Activated naive CD8-positive, alpha-beta T cell treated with anti-CD3 and anti-CD28 coated beads for 36 hours (primary cell): ENCODE results near the gene HMGB3. TPM values are rescaled to one million over a fixed set of nuclear protein-coding genes. Genes with fewer than 3 reads are reported as not detected.
"Not testable (repeated sequence)": the region's sequence is repeated elsewhere in the genome, so short reads cannot be mapped to it uniquely, and the experiment has no call there.

ENCODE experiments used
- DNase-seq: peaks from one replicate; pipeline ENCODE4 v3.0.0; 2021
- H3K27ac Mint-ChIP-seq: one replicate; pipeline ENCODE4 v1.8.0; 2022; ENCODE audit warnings: mild to moderate bottlenecking, moderate library complexity, mixed read lengths
- H3K27me3 Mint-ChIP-seq: one replicate; pipeline ENCODE4 v1.8.0; 2022; ENCODE audit warnings: mild to moderate bottlenecking, mixed read lengths
- H3K36me3 Mint-ChIP-seq: one replicate; pipeline ENCODE4 v1.8.0; 2021; ENCODE audit warnings: mild to moderate bottlenecking, mixed read lengths
- H3K4me1 Mint-ChIP-seq: one replicate; pipeline ENCODE4 v1.8.0; 2021; ENCODE audit warnings: mixed read lengths
- H3K4me3 Mint-ChIP-seq: one replicate; pipeline ENCODE4 v1.8.0; 2022; ENCODE audit warnings: mild to moderate bottlenecking, moderate library complexity, mixed read lengths
- H3K9me3 Mint-ChIP-seq: one replicate; pipeline ENCODE4 v1.8.0; 2022; ENCODE audit warnings: mixed read lengths
- total RNA-seq, 2 experiments: library from RNA; stranded (reverse); gene quantifications; one replicate each; pipeline ENCODE4 v1.2.3, GENCODE V29; 2021

HMGB3 gene
- total RNA-seq, 2 experiments from 2014 or later, result 31.9 to 34.3 TPM

DNA sequence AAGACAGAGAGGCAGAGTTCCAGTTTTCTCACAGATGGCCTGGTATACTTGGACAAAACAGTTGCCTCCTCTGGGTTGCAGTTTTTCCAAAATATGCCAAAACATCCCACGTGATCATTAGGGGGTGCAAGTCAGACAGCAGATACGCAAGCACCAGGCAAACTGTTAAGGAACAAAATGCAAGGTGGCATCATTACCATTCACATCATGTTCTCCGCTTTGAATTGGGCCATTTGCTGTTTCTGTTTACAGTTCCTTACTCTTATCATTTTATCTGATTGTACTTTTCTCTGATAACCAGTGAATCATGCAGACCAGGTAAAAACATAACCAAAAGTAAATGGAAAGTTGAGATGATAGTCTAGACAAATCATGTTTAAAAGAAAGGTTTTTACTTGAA lies 16.4 kb upstream of the HMGB3 start:
- DNase-seq, result no peak
- no peak overlapping the region for H3K27ac Mint-ChIP-seq
- no peaks in the 10 kb centered on the region for H3K36me3 Mint-ChIP-seq
- no peaks in the 10 kb centered on the region for H3K4me1 Mint-ChIP-seq
- H3K4me3 Mint-ChIP-seq, result no peak overlapping the region
- H3K27me3 Mint-ChIP-seq, result no peaks in the 10 kb centered on the region
- H3K9me3 Mint-ChIP-seq, result no peaks in the 10 kb centered on the region

DNA sequence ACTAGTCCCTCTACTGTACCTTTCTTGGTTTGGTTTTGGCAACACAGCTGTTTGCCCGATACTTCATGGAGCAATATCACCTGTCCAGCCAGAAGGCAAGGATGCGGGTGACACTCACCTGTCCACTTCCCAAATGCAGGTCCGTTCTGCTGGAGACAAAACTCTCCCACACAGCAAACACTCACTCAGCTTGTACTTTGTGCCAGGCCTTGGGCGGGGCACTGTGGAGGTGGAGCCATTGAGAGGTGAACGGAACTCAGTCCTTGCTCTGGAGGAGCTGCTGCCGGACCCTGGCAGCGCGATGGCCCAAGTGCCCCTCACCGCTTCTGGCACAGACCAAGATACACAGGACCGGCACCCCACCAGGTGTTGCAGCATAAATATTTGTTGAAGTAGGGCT lies 15.3 kb upstream of the HMGB3 start:
- H3K27ac Mint-ChIP-seq, result no peak overlapping the region
- H3K4me3 Mint-ChIP-seq, result no peak overlapping the region
- no peaks in the 10 kb centered on the region for H3K36me3 Mint-ChIP-seq
- H3K4me1 Mint-ChIP-seq, result no peaks in the 10 kb centered on the region
- H3K27me3 Mint-ChIP-seq, result peaks cover 2% of the 10 kb centered on the region
- no peak for DNase-seq
- no peaks in the 10 kb centered on the region for H3K9me3 Mint-ChIP-seq

DNA sequence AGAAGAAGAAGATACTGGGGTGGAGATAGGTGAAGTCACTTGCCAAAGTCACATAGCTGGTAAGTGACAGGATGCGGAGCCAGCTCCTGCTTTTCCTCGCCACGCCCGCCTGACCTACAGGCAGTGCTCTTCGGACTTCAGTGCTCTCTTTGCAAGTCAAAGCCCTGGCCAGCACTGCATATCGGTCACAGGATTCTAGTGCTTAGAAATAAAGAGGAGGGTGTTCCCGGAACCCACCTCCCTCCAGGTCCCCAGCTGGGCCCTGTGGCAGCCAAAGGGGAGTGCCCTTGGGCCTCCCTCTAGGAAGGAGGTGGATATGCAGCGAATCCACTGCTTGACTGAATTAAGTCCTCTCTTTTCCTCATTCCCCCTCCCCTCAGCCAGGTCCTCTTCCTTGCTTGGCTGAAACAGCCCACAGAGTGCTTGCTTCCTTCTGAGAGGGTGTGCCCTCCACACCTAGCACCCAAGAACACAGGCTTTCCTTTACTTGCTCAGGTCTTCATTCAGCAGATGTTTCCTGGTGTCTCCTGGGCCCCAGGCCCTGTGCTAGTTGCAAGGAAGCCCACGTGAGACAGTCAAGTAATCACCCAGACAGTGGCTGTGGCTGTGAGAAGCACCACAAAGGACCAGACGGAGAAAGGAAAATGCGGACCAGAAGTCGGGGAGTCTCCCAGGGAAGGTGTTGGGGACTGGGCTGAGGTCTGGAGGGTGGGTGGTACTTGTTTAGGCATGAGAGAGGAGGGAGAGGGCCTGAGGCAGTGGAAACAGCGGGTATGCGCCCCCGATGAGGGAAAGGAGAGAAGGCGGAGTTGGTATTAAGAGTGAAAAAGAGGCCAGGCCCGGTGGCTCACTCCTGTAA lies 14.0 kb upstream of the HMGB3 start:
- Mint-ChIP-seq H3K9me3 (no peaks in the 10 kb centered on the region), H3K27ac (no peak overlapping the region), H3K36me3 (no peaks in the 10 kb centered on the region), H3K4me1 (no peaks in the 10 kb centered on the region), H3K4me3 (no peak overlapping the region), H3K27me3 (peaks cover 7% of the 10 kb centered on the region)
- no peak for DNase-seq

DNA sequence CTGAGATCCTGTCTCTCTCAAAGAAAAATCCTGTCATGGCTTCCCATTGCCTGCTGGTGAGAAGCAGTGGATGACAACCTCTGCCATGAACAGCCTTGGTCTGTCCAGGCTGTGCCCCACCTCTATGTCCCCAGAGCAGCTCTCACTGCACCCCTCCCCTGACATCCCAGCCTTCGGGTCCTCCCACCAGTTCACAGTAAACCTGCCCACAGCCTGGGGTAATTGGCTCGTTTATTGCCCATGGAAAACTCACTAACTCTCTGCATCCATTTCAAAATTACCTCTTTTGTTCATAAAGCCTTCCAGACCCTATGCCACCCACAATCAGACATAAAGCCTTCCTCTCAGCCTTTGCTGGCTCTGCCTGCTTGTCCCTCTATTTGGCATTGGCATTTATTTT lies 10.7 kb upstream of the HMGB3 start:
- H3K27ac Mint-ChIP-seq, result no peak overlapping the region
- H3K27me3 Mint-ChIP-seq, result peaks cover 7% of the 10 kb centered on the region
- peaks cover 2% of the 10 kb centered on the region for H3K4me1 Mint-ChIP-seq
- no peak overlapping the region for H3K4me3 Mint-ChIP-seq
- no peak for DNase-seq
- H3K36me3 Mint-ChIP-seq, result no peaks in the 10 kb centered on the region
- no peaks in the 10 kb centered on the region for H3K9me3 Mint-ChIP-seq

DNA sequence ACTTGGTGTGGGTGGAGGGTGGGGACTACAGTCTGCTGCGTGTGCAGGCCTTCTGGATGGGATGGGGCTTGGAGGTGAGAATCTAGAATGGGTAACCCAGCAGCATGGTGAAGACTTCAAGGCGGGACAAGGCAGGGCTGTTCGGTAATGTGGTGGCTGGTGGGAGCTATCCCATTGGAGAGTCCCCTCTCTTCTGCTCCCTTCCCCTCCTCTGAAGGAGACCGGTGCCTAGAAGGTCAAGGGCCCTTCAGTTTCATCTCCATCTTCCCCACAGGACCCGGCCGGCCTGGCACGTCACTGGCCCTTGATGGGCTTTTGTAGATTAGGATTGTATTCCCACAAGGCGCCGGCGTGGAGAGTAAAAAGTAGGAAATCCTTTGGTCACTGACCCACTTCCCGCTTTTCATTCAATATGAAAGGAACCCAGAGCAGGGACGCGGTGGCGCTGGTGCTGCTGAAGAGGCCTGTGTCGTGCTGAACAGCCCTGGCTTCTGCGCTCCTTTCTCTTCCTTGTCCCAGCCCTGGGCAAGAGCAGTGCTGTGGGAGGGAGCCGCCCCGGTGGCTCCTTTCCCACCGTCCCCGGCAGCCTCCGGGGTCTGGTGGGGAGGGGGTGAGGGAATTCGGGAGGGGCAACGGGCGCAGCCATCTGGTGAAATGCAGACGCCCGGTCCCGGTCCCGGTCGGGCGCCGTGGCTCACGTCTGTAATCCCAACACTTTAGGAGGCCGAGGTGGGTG lies 7.3 kb upstream of the HMGB3 start:
- Mint-ChIP-seq H3K27ac (no peak overlapping the region), H3K4me1 (peaks cover 2% of the 10 kb centered on the region), H3K9me3 (no peaks in the 10 kb centered on the region), H3K36me3 (no peaks in the 10 kb centered on the region), H3K4me3 (no peak overlapping the region), H3K27me3 (peaks cover 7% of the 10 kb centered on the region)
- DNase-seq, result no peak

DNA sequence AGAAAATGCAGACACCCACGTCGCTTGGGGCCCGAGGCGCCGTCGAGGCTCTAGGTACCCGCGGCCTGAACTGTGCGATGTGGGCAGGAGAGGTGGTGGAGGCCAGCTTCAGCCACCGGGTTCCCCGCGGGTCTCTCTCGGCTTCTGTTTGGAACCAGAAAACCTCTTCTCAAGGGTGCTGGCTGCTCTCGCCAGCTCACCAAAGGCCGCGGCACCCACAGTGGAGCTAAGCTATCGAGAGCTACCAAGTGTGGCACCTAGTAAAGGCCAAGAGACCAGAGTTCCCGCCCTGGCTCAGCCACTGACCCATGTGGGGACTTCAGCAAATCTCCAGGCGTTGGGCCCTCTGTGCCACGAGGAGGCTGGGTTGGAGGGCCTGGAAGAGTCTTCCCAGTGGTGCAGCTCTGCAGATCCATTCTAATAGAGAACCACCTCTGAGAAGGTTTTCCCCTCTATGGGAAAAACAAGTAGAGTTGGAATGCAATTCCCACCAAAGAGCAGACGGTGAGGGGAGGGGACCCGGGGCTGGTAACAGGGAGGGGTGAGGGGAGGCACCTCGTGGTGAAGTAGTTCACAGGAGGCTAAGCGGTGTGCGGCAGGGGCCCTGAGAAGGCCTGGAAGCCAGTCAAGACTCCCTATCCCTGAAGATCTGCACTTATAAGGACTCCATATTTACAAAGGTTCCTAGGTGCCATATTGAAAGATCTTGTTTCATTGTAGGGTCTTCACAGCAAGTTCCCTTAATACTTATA lies 5.5 kb upstream of the HMGB3 start:
- DNase-seq, result no peak
- Mint-ChIP-seq H3K27ac (no peak overlapping the region), H3K4me1 (peaks cover 2% of the 10 kb centered on the region), H3K36me3 (no peaks in the 10 kb centered on the region), H3K4me3 (no peak overlapping the region), H3K9me3 (no peaks in the 10 kb centered on the region), H3K27me3 (peaks cover 20% of the 10 kb centered on the region)

DNA sequence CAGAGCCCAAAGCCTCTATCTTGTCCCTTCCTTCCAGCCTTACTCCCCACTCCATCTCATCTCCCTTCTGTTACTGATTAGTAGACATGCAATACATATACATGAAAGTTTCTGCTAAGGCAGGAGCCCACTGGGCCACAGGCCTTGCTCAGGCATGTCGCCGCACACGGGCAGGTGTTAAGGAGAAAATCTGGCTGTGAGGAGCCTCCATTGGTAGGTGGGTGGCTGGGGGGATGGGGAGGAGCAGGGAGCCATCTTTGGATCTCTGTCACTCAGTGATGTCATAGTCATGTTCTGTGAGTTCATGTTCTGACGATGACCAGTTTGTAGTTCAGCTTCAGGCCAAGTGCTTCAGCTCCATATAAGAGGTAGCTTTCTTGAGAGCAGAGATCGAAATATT lies 2.9 kb upstream of the HMGB3 start:
- peaks cover 21% of the 10 kb centered on the region for H3K27me3 Mint-ChIP-seq
- H3K27ac Mint-ChIP-seq, result no peak overlapping the region
- H3K36me3 Mint-ChIP-seq, result no peaks in the 10 kb centered on the region

DNA sequence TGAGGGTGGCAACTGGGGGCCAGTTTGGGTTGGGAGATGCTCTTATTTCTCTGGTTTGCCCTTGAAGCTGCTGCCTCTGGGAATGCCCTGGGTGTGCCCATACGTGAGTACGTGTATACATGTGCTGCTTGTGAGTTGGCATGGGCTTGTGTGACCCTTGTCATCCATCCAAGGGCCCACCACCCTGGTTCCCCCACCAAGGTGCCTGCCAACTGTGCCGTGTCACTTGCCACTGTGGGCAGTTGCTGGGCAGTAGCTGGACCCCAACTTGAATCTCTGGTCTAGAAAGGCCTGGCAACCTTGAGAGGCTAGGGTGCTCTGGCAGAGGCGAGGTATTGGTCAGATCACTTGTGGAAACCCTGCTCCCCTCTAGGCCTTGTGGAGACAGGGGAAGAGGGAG lies 2.4 kb upstream of the HMGB3 start:
- no peak overlapping the region for H3K4me3 Mint-ChIP-seq
- H3K36me3 Mint-ChIP-seq, result peaks cover 2% of the 10 kb centered on the region
- H3K27me3 Mint-ChIP-seq, result peaks cover 26% of the 10 kb centered on the region
- peaks cover 3% of the 10 kb centered on the region for H3K4me1 Mint-ChIP-seq
- H3K27ac Mint-ChIP-seq, result no peak overlapping the region
- no peak for DNase-seq
- H3K9me3 Mint-ChIP-seq, result no peaks in the 10 kb centered on the region

More for the DNA sequence above, 2.9 kb upstream of the HMGB3 start:
- H3K4me3 Mint-ChIP-seq, result no peak overlapping the region
- H3K4me1 Mint-ChIP-seq, result peaks cover 6% of the 10 kb centered on the region
- DNase-seq, result no peak
- H3K9me3 Mint-ChIP-seq, result no peaks in the 10 kb centered on the region

DNA sequence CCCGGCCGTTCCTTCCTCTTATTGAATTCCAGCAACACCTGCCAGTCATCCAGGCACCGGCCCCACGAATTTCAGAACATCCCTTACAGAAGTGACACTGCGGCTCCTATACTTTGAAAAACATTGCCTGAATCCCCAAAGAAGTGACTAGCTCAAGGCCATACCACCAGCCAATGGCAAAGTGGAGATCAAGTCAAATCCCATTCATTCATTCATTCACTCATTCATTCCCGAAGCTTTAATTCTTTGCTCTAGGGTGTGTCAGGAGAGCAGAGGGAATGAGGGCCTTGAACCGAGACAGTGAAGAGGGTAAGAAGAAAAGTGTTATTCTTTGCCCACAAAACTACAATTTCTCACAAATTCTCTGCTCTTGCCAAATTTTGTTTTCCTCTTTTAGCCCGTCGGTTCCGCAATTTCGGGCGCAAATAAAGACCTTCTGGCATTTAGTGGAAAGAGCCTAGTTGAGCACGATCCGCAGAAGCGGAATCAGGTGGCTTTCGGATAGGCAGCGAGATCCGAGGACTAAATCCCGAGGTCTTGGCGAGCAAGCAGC lies 824 bp upstream of the HMGB3 start:
- peaks cover 3% of the 10 kb centered on the region for H3K4me1 Mint-ChIP-seq
- no peaks in the 10 kb centered on the region for H3K9me3 Mint-ChIP-seq
- no peak for DNase-seq
- peak overlapping the region; percentile 65 for H3K4me3 Mint-ChIP-seq
- H3K27ac Mint-ChIP-seq, result no peak overlapping the region
- peaks cover 6% of the 10 kb centered on the region for H3K36me3 Mint-ChIP-seq
- peaks cover 29% of the 10 kb centered on the region for H3K27me3 Mint-ChIP-seq

DNA sequence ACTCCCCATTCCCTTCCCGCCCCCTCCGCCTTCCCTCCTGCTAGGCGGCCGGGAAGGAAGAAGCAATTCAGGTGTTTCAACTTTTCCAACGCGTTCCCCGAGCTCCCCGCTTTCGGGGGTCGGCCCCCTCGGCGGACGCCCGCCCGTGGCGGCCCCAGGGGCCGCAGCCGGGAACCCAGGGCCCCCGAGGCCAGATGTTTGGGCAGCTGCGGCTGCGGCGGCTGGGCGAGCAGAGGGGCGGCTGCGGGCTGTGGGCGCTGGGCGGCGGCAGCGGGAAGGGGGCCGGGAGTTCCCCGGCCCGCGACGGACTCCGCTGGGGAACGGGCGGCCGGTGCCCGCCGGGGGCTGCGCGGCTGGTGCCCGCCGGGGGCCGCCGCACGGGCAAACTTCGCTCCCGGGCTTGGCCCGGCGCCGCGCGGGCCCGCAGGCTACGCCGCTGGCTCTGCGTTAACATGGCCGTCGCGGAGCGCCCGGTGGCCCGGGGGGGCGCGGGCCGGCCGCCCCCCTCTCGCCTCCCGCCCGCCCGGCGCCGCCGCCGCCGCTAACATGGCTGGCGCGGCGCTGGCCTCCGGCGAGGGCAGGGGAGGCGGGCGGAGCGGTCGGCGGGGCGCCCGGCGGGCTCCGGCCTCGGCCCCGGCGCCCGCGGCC lies 510 bp downstream of the HMGB3 start:
- Mint-ChIP-seq H3K4me1 (peaks cover 3% of the 10 kb centered on the region), H3K27ac (no peak overlapping the region), H3K9me3 (no peaks in the 10 kb centered on the region), H3K36me3 (peaks cover 13% of the 10 kb centered on the region), H3K4me3 (no peak overlapping the region), H3K27me3 (peaks cover 29% of the 10 kb centered on the region)
- DNase-seq, result peak; percentile 13

DNA sequence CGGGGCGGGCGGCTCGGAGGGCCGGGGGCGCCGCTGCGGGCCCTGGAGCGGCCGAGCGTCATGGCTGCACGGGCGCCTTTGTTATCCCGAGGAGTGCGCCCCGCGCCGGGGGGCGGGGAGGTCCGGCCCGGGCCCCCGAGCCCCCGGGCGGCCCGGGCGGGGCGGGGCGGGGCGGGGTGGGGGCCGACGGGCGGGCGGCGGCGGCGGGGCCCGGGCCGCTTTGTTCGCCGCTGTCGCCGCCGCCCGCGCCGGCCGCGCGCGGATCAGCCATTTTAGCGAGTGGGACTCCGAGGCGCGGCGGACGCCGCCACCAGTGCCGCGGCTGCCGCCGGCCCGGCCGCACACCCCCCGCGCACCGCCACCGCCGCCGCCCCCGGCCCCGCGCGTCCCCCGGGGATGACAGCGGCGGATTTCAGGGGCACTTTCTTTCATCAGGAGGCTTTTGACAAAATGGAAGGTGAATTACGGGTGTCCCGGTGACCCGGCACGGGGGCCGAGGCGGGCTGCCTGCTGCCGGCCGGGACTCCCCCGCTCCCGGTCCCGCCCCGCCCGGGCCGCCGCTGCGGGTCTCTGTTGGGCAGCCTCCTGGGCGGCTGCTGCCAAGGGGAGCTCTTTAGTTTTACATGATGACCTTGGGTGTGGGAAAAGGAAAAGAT lies 1.2 kb downstream of the HMGB3 start:
- Mint-ChIP-seq H3K9me3 (no peaks in the 10 kb centered on the region), H3K27me3 (peaks cover 29% of the 10 kb centered on the region), H3K4me1 (peaks cover 3% of the 10 kb centered on the region), H3K27ac (peak overlapping the region; percentile 65), H3K4me3 (peak overlapping the region; percentile 82), H3K36me3 (peaks cover 13% of the 10 kb centered on the region)
- DNase-seq, result peak; percentile 7

DNA sequence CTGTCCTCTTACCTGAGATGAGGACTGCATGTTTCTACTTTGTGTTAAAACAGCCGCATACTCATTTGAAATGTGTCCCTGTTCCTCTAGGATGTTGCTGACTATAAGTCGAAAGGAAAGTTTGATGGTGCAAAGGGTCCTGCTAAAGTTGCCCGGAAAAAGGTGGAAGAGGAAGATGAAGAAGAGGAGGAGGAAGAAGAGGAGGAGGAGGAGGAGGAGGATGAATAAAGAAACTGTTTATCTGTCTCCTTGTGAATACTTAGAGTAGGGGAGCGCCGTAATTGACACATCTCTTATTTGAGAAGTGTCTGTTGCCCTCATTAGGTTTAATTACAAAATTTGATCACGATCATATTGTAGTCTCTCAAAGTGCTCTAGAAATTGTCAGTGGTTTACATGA lies 4.6 kb downstream of the HMGB3 start:
- not testable (repeated sequence) for H3K9me3 Mint-ChIP-seq, H3K4me1 Mint-ChIP-seq, H3K4me3 Mint-ChIP-seq, DNase-seq, H3K27ac Mint-ChIP-seq
- Mint-ChIP-seq H3K36me3 (peaks cover 13% of the 10 kb centered on the region), H3K27me3 (peaks cover 19% of the 10 kb centered on the region)

DNA sequence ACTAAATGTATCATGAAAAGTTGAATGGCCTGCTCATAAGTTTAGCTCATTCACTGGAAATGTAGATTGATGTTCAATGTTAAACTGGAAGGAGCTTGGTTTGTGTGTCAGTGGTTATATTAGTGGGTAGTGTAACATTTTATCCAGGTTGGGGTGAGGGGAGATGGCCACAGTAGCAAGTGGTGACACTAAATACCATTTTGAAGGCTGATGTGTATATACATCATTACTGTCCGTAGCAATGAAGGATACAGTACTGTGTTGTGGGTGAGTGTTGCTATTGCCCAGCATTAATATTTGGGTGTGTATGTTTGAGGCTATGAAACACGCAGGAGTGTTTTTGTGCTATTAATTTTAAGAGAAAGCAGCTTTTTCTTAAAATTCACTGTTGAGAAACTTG lies 6.3 kb downstream of the HMGB3 start:
- Mint-ChIP-seq H3K4me1 (peaks cover 3% of the 10 kb centered on the region), H3K36me3 (peaks cover 13% of the 10 kb centered on the region), H3K27me3 (peaks cover 19% of the 10 kb centered on the region), H3K27ac (no peak overlapping the region), H3K4me3 (no peak overlapping the region), H3K9me3 (no peaks in the 10 kb centered on the region)
- DNase-seq, result no peak

DNA sequence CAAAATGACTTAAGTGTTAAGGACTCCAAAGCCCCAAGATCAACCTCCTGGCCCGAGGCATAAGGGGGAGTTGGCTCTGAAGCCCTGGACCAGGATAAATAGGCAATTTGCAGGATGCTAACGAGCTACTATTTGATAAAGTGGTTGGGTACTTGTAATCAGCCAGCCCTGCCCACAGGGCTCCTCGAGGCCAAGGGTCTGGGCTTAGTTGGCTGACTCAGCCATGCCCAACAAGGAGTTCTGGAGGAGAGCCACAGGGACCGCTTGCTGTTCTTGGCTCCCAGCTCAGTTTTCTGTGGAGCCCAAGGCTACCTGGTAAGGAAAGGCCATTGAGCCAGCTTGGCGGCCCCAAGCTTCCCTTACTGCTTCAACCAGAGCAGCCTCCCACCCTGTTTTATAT lies 7.8 kb downstream of the HMGB3 start:
- Mint-ChIP-seq H3K4me1 (no peaks in the 10 kb centered on the region), H3K27me3 (peaks cover 6% of the 10 kb centered on the region), H3K27ac (no peak overlapping the region), H3K9me3 (no peaks in the 10 kb centered on the region), H3K36me3 (peaks cover 10% of the 10 kb centered on the region), H3K4me3 (no peak overlapping the region)
- DNase-seq, result no peak
